Measurements from ENCODE around the gene ERFL. TPM values are rescaled to one million over a fixed set of nuclear protein-coding genes. Genes with fewer than 3 reads are reported as not detected.
"Not testable (repeated sequence)": the region's sequence is repeated elsewhere in the genome, so short reads cannot be mapped to it uniquely, and the experiment has no call there.

Gene ERFL
- total RNA-seq, 1 donor from 2014 or later = 1.2 TPM

DNA sequence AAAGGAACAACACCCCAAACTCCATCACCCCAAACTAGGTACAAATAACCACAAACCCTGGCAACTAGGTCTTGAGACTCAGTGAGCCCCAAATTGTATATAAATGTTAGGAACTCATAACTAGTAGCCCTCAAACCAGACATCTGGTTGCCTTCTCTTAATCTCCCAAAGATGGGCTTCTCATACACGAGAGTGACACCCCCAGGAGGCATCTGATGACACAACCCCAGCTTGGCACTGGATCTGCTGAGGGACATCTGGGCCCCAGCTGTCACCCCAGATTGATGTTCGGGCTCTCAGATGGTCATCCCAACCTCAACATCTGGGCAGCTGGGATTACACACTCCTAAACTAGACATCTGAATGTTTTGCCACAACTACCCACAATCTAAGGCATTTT, 16.1 kb upstream of the ERFL start:
- no peaks in the 10 kb centered on the region for H3K9me3 Mint-ChIP-seq (ENCODE audit: low read depth)
- H3K27me3 Mint-ChIP-seq = peaks cover 21% of the 10 kb centered on the region
- no peak overlapping the region for H3K27ac Mint-ChIP-seq
- TF ChIP-seq, protein P1, sequence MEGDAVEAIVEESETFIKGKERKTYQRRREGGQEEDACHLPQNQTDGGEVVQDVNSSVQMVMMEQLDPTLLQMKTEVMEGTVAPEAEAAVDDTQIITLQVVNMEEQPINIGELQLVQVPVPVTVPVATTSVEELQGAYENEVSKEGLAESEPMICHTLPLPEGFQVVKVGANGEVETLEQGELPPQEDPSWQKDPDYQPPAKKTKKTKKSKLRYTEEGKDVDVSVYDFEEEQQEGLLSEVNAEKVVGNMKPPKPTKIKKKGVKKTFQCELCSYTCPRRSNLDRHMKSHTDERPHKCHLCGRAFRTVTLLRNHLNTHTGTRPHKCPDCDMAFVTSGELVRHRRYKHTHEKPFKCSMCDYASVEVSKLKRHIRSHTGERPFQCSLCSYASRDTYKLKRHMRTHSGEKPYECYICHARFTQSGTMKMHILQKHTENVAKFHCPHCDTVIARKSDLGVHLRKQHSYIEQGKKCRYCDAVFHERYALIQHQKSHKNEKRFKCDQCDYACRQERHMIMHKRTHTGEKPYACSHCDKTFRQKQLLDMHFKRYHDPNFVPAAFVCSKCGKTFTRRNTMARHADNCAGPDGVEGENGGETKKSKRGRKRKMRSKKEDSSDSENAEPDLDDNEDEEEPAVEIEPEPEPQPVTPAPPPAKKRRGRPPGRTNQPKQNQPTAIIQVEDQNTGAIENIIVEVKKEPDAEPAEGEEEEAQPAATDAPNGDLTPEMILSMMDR (IDR thresholded peaks at IDR 0.05; ENCODE audit: unreplicated experiment) = no peak
- no peaks in the 10 kb centered on the region for H3K36me3 Mint-ChIP-seq (ENCODE audit: insufficient read depth)
- no peak overlapping the region for H3K4me3 Mint-ChIP-seq (ENCODE audit: low read depth)
- no peak for DNase-seq (ENCODE audit: low spot score, unreplicated experiment)
- peaks cover 1% of the 10 kb centered on the region for H3K4me1 Mint-ChIP-seq (ENCODE audit: low read depth)

DNA sequence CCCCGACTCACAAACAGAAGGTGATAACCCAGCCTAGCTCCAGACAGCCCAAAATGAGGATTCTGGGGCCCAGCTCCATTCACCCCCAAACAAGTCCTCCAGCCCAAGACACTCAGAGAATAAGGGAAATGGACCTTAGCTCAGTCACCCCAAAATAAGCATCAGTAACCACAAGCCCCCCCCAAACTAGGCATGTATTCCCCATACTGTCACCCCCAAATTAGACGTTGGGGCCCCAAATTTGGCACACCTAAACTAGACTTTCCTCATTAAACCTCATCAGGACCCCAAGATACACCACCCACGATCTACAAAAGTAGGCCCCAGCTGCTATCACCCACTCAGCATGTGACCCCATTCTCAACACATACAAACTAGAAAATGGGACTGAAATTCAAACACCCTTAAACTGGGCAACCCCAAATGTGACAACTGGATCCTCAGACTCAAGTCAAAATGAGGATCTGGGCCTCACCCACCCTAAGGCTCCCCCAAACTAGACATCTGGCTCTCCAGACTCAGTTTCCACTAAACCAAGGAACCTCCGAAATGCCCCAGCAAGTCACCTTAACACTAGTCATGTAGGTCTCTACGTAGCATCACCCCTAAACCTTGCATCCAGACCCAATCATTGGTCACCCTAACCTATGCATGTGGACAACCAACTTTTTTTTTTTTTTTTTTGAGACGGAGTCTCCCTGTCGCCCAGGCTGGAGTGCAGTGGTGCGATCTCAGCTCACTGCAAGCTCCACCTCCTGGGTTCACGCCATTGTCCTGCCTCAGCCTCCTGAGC, 13.4 kb upstream of the ERFL start:
- H3K4me1 Mint-ChIP-seq (ENCODE audit: low read depth) = peaks cover 5% of the 10 kb centered on the region
- H3K9me3 Mint-ChIP-seq (ENCODE audit: low read depth) = no peaks in the 10 kb centered on the region
- no peak for DNase-seq (ENCODE audit: low spot score, unreplicated experiment)
- H3K27me3 Mint-ChIP-seq = peaks cover 23% of the 10 kb centered on the region
- no peak overlapping the region for H3K27ac Mint-ChIP-seq
- TF ChIP-seq, protein P1 (IDR thresholded peaks at IDR 0.05; ENCODE audit: unreplicated experiment) = no peak
- no peaks in the 10 kb centered on the region for H3K36me3 Mint-ChIP-seq (ENCODE audit: insufficient read depth)
- peak overlapping the region; percentile 67 for H3K4me3 Mint-ChIP-seq (ENCODE audit: low read depth)

DNA sequence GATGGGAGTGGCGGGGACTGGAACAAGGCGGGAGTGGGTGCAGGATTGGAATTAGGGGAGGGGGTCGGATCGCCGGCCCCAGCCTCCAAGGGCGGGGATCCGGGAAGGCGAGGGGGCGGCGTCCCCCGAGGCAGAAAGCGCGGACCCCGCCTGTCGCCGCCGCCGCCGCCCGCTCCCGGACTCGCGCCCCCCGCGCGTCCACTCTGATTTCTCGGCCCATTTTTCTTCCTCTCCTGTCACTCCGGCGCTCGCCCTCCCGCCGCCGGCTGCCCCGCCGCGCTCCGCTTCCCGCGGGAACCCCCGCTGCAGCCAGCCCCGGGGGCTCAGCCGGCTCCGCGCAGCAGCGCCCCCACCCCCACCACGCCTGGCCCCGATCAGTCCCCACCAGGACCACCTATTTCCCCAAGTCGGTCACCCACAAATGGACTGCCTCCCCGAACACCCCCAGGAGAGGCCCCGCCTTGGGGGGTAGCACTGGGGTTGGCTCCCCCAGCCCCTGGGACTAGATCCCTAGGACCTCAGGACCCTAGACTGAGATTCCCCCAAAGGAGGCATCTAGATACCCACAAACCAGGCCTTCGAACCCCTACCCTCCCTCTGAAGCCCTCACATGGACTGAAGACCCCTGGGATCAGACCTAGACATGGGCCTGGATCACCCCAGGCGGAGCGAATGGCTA, 12.6 kb upstream of the ERFL start:
- Mint-ChIP-seq H3K27ac (peak overlapping the region; percentile 74), H3K4me1 (ENCODE audit: low read depth) (peaks cover 7% of the 10 kb centered on the region)

DNA sequence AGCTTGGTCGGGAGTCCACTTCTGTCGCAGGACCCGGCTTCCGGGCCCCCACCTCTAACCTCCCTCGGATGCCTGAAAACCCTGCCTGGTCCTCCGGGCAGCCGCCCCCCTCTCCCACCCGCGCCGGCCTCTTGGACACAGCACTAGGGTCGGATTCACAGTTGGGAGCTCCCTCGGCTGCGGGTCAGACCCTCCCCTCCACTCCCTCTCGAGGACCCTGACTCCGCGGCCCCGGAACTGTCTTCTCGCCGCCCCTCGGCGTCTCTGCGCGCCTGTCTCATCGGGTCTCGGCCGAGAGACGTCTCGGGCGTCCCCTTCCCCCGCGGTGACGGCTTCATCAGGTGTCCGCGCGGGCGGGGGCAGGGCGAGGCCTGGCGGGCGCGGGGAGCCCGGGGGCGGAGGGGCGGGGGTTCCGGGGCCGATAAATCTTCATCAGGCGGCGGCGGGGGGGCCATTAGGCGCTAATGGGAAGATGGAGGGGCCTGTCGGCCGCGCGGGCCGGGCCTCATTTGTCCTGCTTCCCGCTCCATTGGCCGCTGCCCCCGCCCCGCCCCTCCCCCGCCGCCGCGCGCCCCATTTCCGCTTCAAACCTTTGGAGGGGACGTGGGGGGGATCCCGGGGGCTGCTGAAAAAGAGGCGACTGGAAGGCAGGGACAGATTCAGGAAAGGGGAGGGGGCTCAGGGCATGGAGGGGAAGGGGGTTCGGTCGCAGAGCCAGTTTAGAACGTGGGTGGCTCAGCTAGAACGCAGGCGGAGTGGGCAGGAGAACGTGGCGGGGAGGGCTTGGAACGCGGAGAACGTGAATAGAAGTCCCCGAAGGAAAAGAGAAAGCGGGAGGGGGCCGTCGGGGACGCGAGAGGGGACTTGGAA, 11.8 kb upstream of the ERFL start:
- DNase-seq (ENCODE audit: low spot score, unreplicated experiment) = peak; percentile 26
- Mint-ChIP-seq H3K9me3 (ENCODE audit: low read depth) (no peaks in the 10 kb centered on the region), H3K4me3 (ENCODE audit: low read depth) (peak overlapping the region; percentile 80), H3K27me3 (peaks cover 35% of the 10 kb centered on the region), H3K36me3 (ENCODE audit: insufficient read depth) (no peaks in the 10 kb centered on the region), H3K27ac (peak overlapping the region; percentile 74), H3K4me1 (ENCODE audit: low read depth) (peaks cover 7% of the 10 kb centered on the region)
- TF ChIP-seq, protein P1 (IDR thresholded peaks at IDR 0.05; ENCODE audit: unreplicated experiment) = no peak

More for the DNA sequence above, 12.6 kb upstream of the ERFL start:
- DNase-seq (ENCODE audit: low spot score, unreplicated experiment) = no peak
- Mint-ChIP-seq H3K27me3 (peaks cover 29% of the 10 kb centered on the region), H3K4me3 (ENCODE audit: low read depth) (peak overlapping the region; percentile 80), H3K9me3 (ENCODE audit: low read depth) (no peaks in the 10 kb centered on the region), H3K36me3 (ENCODE audit: insufficient read depth) (no peaks in the 10 kb centered on the region)
- TF ChIP-seq, protein P1 (IDR thresholded peaks at IDR 0.05; ENCODE audit: unreplicated experiment) = no peak

DNA sequence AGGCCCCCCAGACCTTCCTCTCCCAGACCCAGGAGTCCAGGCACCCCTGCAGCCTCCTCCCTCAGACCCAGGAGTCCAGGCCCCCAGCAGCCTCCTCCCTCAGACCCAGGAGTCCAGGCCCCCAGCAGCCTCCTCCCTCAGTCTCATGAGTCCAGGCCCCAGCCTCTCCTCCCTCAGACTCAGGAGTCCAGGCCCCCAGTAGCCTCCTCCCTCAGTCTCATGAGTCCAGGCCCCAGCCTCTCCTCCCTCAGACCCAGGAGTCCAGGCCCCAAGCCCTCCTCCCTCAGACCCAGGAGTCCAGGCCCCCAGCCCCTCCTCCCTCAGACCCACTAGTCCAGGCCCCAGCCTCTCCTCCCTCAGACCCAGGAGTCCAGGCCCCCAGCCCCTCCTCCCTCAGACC, 11.0 kb upstream of the ERFL start:
- H3K4me3 Mint-ChIP-seq (ENCODE audit: low read depth); H3K27ac Mint-ChIP-seq; H3K36me3 Mint-ChIP-seq (ENCODE audit: insufficient read depth); H3K4me1 Mint-ChIP-seq (ENCODE audit: low read depth); H3K9me3 Mint-ChIP-seq (ENCODE audit: low read depth); DNase-seq (ENCODE audit: low spot score, unreplicated experiment): not testable (repeated sequence)
- H3K27me3 Mint-ChIP-seq = peaks cover 39% of the 10 kb centered on the region
